ENCODE data around the gene PARD6B.

Gene PARD6B

GRCh38 chr20:50686821-50687220 lies 44.6 kb upstream of the PARD6B start:
- H3K4me3 ChIP-seq (IDR thresholded peaks at IDR 0.05; ENCODE audit: insufficient read depth, low read depth, low read length) = no peak overlapping the region
- H4K20me1 ChIP-seq (ENCODE audit: insufficient read depth) = no peaks in the 10 kb centered on the region
- TF ChIP-seq CTCF (conservative IDR thresholded peaks at IDR 0.05; ENCODE audit: low read depth, low read length) = no peak
- H3K4me2 ChIP-seq = no peak overlapping the region
- no peaks in the 10 kb centered on the region for H3K79me2 ChIP-seq (ENCODE audit: insufficient read depth, low read depth)
- H2AFZ ChIP-seq (ENCODE audit: low read depth) = no peak overlapping the region
- no peaks in the 10 kb centered on the region for H3K4me1 ChIP-seq (ENCODE audit: low read depth, poor library complexity, severe bottlenecking)
- no peaks in the 10 kb centered on the region for H3K27me3 ChIP-seq (ENCODE audit: insufficient read depth, low read depth)
- H3K36me3 ChIP-seq (ENCODE audit: insufficient read depth) = no peaks in the 10 kb centered on the region
- H3K27ac ChIP-seq = no peak overlapping the region
- no peak overlapping the region for H3K9ac ChIP-seq

- TF ChIP-seq CTCF (conservative IDR thresholded peaks at IDR 0.05; ENCODE audit: low read depth, low read length) = no peak
- Histone ChIP-seq H3K4me3 (IDR thresholded peaks at IDR 0.05; ENCODE audit: insufficient read depth, low read depth, low read length) (no peak overlapping the region), H3K27ac (no peak overlapping the region)
Measured at GRCh38 chr20:50688256-50688975, 43.0 kb upstream of the PARD6B start.

GRCh38 chr20:50689864-50690649 lies 41.3 kb upstream of the PARD6B start:
- no peak overlapping the region for H3K4me3 ChIP-seq (IDR thresholded peaks at IDR 0.05; ENCODE audit: insufficient read depth, low read depth, low read length)
- no peak overlapping the region for H2AFZ ChIP-seq (ENCODE audit: low read depth)
- H3K36me3 ChIP-seq (ENCODE audit: insufficient read depth) = no peaks in the 10 kb centered on the region
- no peaks in the 10 kb centered on the region for H3K27me3 ChIP-seq (ENCODE audit: insufficient read depth, low read depth)
- H3K79me2 ChIP-seq (ENCODE audit: insufficient read depth, low read depth) = no peaks in the 10 kb centered on the region
- no peaks in the 10 kb centered on the region for H3K4me1 ChIP-seq (ENCODE audit: low read depth, poor library complexity, severe bottlenecking)
- no peak for TF ChIP-seq CTCF (conservative IDR thresholded peaks at IDR 0.05; ENCODE audit: low read depth, low read length)
- no peak overlapping the region for H3K9ac ChIP-seq
- H4K20me1 ChIP-seq (ENCODE audit: insufficient read depth) = no peaks in the 10 kb centered on the region
- no peak overlapping the region for H3K27ac ChIP-seq
- H3K4me2 ChIP-seq = no peak overlapping the region

More at GRCh38 chr20:50688256-50688975, 43.0 kb upstream of the PARD6B start:
- H3K79me2 ChIP-seq (ENCODE audit: insufficient read depth, low read depth) = no peaks in the 10 kb centered on the region
- no peaks in the 10 kb centered on the region for H4K20me1 ChIP-seq (ENCODE audit: insufficient read depth)
- no peaks in the 10 kb centered on the region for H3K27me3 ChIP-seq (ENCODE audit: insufficient read depth, low read depth)
- no peak overlapping the region for H3K4me2 ChIP-seq
- H3K4me1 ChIP-seq (ENCODE audit: low read depth, poor library complexity, severe bottlenecking) = no peaks in the 10 kb centered on the region
- H3K36me3 ChIP-seq (ENCODE audit: insufficient read depth) = no peaks in the 10 kb centered on the region
- H2AFZ ChIP-seq (ENCODE audit: low read depth) = no peak overlapping the region
- no peak overlapping the region for H3K9ac ChIP-seq

GRCh38 chr20:50690650-50691572 lies 40.5 kb upstream of the PARD6B start, which contains the start of gene RIPOR3:
RIPOR3 (minus strand) TSS chr20:50691542; CDS start chr20:50691128, 414 bp downstream.
- Histone ChIP-seq H3K27me3 (ENCODE audit: insufficient read depth, low read depth) (no peaks in the 10 kb centered on the region), H3K9ac (no peak within 1 kb of the TSS), H3K36me3 (ENCODE audit: insufficient read depth) (no peaks in the 10 kb centered on the region), H3K4me3 (IDR thresholded peaks at IDR 0.05; ENCODE audit: insufficient read depth, low read depth, low read length) (no peak within 1 kb of the TSS), H2AFZ (ENCODE audit: low read depth) (no peak within 1 kb of the TSS), H4K20me1 (ENCODE audit: insufficient read depth) (no peaks in the 10 kb centered on the region), H3K27ac (no peak within 1 kb of the TSS), H3K79me2 (ENCODE audit: insufficient read depth, low read depth) (no peaks in the 10 kb centered on the region), H3K4me1 (ENCODE audit: low read depth, poor library complexity, severe bottlenecking) (no peaks in the 10 kb centered on the region), H3K4me2 (no peak within 1 kb of the TSS)
- TF ChIP-seq CTCF (conservative IDR thresholded peaks at IDR 0.05; ENCODE audit: low read depth, low read length) = no peak

Data from KMS-11 (cell line).